ENCODE results near the gene SRD5A2.

GRCh38 chr2:31504311-31504710 is 76.4 kb downstream of the SRD5A2 start:
- no peak for TF ChIP-seq SUZ12 (IDR thresholded peaks at IDR 0.05; ENCODE audit: low read length)
- TF ChIP-seq POLR2A (IDR thresholded peaks at IDR 0.05; ENCODE audit: control extremely low read depth in 1 of 2, low read depth in 2 of 2, low read length in 2 of 2) = no peak
- no peak for TF ChIP-seq JUND (IDR thresholded peaks at IDR 0.05; ENCODE audit: low read length)
- TF ChIP-seq, protein P1, sequence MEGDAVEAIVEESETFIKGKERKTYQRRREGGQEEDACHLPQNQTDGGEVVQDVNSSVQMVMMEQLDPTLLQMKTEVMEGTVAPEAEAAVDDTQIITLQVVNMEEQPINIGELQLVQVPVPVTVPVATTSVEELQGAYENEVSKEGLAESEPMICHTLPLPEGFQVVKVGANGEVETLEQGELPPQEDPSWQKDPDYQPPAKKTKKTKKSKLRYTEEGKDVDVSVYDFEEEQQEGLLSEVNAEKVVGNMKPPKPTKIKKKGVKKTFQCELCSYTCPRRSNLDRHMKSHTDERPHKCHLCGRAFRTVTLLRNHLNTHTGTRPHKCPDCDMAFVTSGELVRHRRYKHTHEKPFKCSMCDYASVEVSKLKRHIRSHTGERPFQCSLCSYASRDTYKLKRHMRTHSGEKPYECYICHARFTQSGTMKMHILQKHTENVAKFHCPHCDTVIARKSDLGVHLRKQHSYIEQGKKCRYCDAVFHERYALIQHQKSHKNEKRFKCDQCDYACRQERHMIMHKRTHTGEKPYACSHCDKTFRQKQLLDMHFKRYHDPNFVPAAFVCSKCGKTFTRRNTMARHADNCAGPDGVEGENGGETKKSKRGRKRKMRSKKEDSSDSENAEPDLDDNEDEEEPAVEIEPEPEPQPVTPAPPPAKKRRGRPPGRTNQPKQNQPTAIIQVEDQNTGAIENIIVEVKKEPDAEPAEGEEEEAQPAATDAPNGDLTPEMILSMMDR (IDR thresholded peaks at IDR 0.05; ENCODE audit: control extremely low read depth in 1 of 3, insufficient read depth in 1 of 3, low read depth in 1 of 3, low read length in 3 of 3) = no peak
- no peak for TF ChIP-seq SIN3A (conservative IDR thresholded peaks at IDR 0.05 in 1 of 2, IDR thresholded peaks at IDR 0.05 in 1 of 2; ENCODE audit: low read depth in 1 of 2, low read length in 2 of 2)
- no peak for TF ChIP-seq EP300 (IDR thresholded peaks at IDR 0.05; ENCODE audit: borderline replicate concordance in 1 of 2, low read depth in 2 of 2, low read length in 2 of 2)
- TF ChIP-seq TAF1 (IDR thresholded peaks at IDR 0.05; ENCODE audit: low read depth, low read length) = no peak
- TF ChIP-seq YY1 (IDR thresholded peaks at IDR 0.05; ENCODE audit: low read depth, low read length) = no peak
- no peak for TF ChIP-seq ATF3 (IDR thresholded peaks at IDR 0.05; ENCODE audit: insufficient read depth, low read depth, low read length)
- no peak for TF ChIP-seq CEBPB (IDR thresholded peaks at IDR 0.05; ENCODE audit: low read depth, low read length)
- no peak for TF ChIP-seq MAX (IDR thresholded peaks at IDR 0.05)
- no peak for TF ChIP-seq EZH2 (IDR thresholded peaks at IDR 0.05; ENCODE audit: low read depth, low read length, severe bottlenecking)
- TF ChIP-seq, protein P2, sequence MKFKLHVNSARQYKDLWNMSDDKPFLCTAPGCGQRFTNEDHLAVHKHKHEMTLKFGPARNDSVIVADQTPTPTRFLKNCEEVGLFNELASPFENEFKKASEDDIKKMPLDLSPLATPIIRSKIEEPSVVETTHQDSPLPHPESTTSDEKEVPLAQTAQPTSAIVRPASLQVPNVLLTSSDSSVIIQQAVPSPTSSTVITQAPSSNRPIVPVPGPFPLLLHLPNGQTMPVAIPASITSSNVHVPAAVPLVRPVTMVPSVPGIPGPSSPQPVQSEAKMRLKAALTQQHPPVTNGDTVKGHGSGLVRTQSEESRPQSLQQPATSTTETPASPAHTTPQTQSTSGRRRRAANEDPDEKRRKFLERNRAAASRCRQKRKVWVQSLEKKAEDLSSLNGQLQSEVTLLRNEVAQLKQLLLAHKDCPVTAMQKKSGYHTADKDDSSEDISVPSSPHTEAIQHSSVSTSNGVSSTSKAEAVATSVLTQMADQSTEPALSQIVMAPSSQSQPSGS (IDR thresholded peaks at IDR 0.05; ENCODE audit: low read length) = no peak
- TF ChIP-seq GTF2F1 (IDR thresholded peaks at IDR 0.05; ENCODE audit: borderline replicate concordance, low read depth, low read length) = no peak

Data from H1 (cell line).